ENCODE data around the gene CCNQ. TPM values are rescaled to one million over a fixed set of nuclear protein-coding genes. Genes with fewer than 3 reads are reported as not detected.
A peak's percentile ranks its signal among the peaks of the same experiment; 100 is the strongest.

Gene CCNQ
- polyA plus RNA-seq, 6 donors from 2014 or later: 31.9 to 88.0 (median 69.7) TPM

DNA sequence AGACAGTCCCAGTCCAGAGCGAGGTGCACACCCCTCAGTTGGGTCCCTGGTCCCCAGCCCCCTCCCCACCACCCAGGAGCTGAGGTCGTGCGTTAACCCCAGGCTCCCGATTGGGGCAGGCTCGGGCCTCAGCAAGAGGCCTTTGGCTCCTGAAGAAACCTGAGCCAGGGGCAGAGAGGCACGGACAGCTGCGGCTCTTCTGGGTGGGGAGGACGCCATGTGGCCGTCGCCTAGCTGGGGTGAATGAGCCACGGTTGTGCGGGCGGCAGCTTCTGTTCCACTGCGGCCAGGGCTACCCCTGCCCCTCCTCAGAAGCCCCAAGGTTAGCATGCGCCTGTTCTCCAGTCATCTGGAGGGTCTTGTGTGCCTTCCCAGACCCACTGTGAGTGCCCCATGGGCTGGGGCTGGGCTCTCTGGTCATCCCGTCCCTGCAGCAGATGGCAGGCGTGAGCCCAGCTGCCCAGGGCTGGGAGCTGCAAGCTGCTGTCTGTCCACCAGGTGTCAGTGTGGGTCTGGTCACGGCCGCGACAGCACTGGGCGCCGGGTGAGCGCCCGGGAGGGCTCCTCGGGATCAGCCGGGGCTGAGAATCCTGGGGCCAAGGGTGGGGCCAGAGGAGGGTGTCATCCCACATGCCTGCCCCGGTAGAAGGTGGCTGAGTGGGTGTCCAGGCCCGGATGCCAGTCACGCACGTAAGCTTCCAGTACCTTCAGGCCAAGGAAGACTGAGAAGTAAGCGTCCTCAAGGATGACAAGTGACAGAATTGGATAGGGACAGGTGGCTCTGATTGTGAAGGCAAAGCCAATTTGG lies 59.6 kb downstream of the CCNQ start:
- H3K36me3 Mint-ChIP-seq: no peaks in the 10 kb centered on the region
- ATAC-seq (ENCODE audit: low read depth in 2 of 2) (peak; percentile 68 to 86), DNase-seq (peak; percentile 45)
- H3K27ac Mint-ChIP-seq: no peak overlapping the region
- H3K9me3 Mint-ChIP-seq: no peaks in the 10 kb centered on the region
- no peak overlapping the region for H3K4me3 Mint-ChIP-seq
- H3K27me3 Mint-ChIP-seq: peaks cover 0 to 17% (median 16%) of the 10 kb centered on the region in 3 donors
- H3K4me1 Mint-ChIP-seq: no peaks in the 10 kb centered on the region

- DNase-seq (no peak), ATAC-seq (ENCODE audit: low read depth in 2 of 2) (no peak)
- Mint-ChIP-seq H3K27ac (peak overlapping the region in 1 of 6 donors; percentile 71), H3K9me3 (no peaks in the 10 kb centered on the region), H3K4me3 (no peak overlapping the region), H3K4me1 (no peaks in the 10 kb centered on the region), H3K36me3 (no peaks in the 10 kb centered on the region), H3K27me3 (peaks cover 0 to 17% (median 16%) of the 10 kb centered on the region in 3 donors)
These were observed 60.5 kb downstream of the CCNQ start for GRCh38 chrX:153538424-153538823.

Other genes with a start within 250 kb of the CCNQ start
- gene PNMA6E, start 197.8 kb downstream of the CCNQ start, polyA plus RNA-seq (ENCODE audit: low read depth in 6 of 6): not detected
- under 1 TPM in 3 of 6 donors, not detected in 3; 0.04 to 0.21 (median 0.09) TPM for gene ZFP92, start 187.7 kb downstream of the CCNQ start, polyA plus RNA-seq (ENCODE audit: low read depth in 6 of 6)
- gene TREX2, start 153.1 kb downstream of the CCNQ start, polyA plus RNA-seq (ENCODE audit: low read depth in 6 of 6): 1 to 10 TPM in 2 of 6 donors, under 1 TPM in 1, not detected in 3; 0.19 to 1.3 (median 1.3) TPM
- 10 to 100 TPM; 16.0 to 30.6 (median 19.3) TPM for gene HAUS7, start 128.6 kb downstream of the CCNQ start, polyA plus RNA-seq (ENCODE audit: low read depth in 6 of 6)
- gene BGN, start 104.2 kb downstream of the CCNQ start, polyA plus RNA-seq (ENCODE audit: low read depth in 6 of 6): not detected
- gene ATP2B3, start 81.5 kb downstream of the CCNQ start, polyA plus RNA-seq (ENCODE audit: low read depth in 6 of 6): under 1 TPM in 1 of 6 donors, not detected in 5; 0.05 TPM
- gene DUSP9, start 48.1 kb upstream of the CCNQ start, polyA plus RNA-seq (ENCODE audit: low read depth in 6 of 6): not detected
- gene PNCK, start 74.7 kb upstream of the CCNQ start, polyA plus RNA-seq (ENCODE audit: low read depth in 6 of 6): not detected
- gene SLC6A8, start 88.8 kb upstream of the CCNQ start, polyA plus RNA-seq (ENCODE audit: low read depth in 6 of 6): under 1 TPM in 3 of 6 donors, not detected in 3; 0.06 to 0.78 (median 0.23) TPM
- gene BCAP31, start 125.2 kb upstream of the CCNQ start, polyA plus RNA-seq (ENCODE audit: low read depth in 6 of 6): 100 to 1,000 TPM; 228 to 369 (median 252) TPM
- 1 to 10 TPM; 2.2 to 6.2 (median 5.2) TPM for gene ABCD1, start 125.7 kb upstream of the CCNQ start, polyA plus RNA-seq (ENCODE audit: low read depth in 6 of 6)
- gene PLXNB3, start 165.1 kb upstream of the CCNQ start, polyA plus RNA-seq (ENCODE audit: low read depth in 6 of 6): under 1 TPM in 1 of 6 donors, not detected in 5; 0.71 TPM
- gene SRPK3, start 181.9 kb upstream of the CCNQ start, polyA plus RNA-seq (ENCODE audit: low read depth in 6 of 6): under 1 TPM in 1 of 6 donors, not detected in 5; 0.08 TPM
- gene IDH3G, start 195.2 kb upstream of the CCNQ start, polyA plus RNA-seq (ENCODE audit: low read depth in 6 of 6): 100 to 1,000 TPM in 1 of 6 donors, 10 to 100 TPM in 5; 78.9 to 112 (median 94.3) TPM
- 100 to 1,000 TPM; 308 to 413 (median 364) TPM for gene SSR4, start 195.5 kb upstream of the CCNQ start, polyA plus RNA-seq (ENCODE audit: low read depth in 6 of 6)
- under 1 TPM in 1 of 6 donors, not detected in 5; 0.38 TPM for gene PDZD4, start 231.4 kb upstream of the CCNQ start, polyA plus RNA-seq (ENCODE audit: low read depth in 6 of 6)

Data from naive B cell (primary cell).